Stimulated activated CD4-positive, alpha-beta T cell treated with anti-CD3 and anti-CD28 coated beads, Interleukin-1b, Interleukin-23, amount 100 ng/mL, for 4 hours (primary cell): Measurements from ENCODE around the gene TMED8.
"Not testable (repeated sequence)": the region's sequence is repeated elsewhere in the genome, so short reads cannot be mapped to it uniquely, and the experiment has no call there.

Experiments
- DNase-seq, 2 donors: peaks; one replicate each; pipeline ENCODE4 v3.0.0-alpha.2; 2020; ENCODE audit warnings: low read depth in 2 of 2

Gene TMED8

GRCh38 chr14:77359626-77360025 is 17.3 kb downstream of the TMED8 start:
- no peak for DNase-seq

DNA sequence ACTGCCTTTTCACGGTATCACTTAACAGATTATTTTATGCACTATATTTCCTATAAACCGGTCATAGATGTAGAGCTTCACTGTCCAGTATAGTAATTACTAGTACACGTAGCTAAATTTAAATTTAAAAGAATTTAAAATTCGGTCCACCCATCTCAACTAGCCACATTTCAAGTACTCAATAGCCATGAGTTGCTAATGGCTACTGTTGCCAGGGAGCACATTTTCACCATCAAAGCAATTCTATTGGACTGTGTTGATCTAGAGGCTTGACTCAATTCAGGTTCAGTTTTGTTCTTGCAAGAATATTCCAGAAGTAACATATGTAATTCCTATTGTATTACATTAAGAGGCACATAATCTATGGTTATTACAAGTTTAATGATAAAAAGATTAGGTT is 20.0 kb downstream of the TMED8 start:
- no peak for DNase-seq

DNA sequence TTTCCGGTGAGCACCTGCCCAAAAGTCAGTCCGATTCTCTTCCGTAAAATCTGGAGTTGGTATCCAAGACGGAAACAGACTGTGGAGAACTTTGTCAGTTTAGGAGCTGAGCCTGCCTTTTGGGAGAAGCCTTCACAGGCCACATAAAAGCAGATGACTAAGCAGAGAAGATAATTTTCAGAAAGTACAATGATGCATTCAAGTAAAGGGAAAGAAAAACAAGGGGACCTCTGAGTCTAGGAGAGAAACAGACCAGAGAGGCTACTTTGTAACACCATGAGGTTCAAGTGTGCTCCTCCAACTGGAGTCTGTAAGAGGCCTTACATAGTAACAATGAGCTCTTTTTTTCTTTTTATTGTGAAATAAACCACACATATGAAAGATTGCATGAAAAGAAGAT is 21.1 kb downstream of the TMED8 start:
- no peak for DNase-seq

DNA sequence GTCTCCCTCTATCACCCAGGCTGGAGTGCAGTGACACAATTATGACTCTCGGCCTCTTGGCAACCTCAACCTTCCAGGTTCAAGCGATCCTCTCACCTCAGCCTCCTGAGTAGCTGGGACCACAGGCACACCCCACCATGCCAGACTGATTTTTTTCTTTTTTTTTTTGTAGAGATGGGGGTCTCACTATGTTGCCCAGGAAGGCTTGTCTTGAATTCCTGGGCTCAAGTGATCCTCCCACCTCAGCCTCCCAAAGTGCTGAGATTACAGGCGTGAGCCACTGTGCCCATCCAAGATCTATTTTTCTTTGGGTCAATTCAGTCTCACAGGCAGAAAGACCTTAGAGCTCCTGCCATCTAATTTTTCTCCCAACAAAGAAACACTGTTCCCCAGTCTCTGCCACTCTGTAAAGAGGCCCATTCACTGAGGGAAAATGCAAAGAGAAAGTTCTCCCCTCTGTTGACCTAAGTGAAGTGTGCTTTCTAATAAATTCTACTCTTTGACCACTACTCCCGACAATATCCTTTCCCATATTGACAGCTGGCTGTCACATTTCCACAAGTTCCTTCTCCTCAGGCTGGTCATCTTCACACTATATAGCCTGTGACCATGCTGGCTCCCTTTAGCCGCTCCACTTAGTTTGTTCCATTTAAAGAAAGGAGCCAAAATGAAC is 23.3 kb downstream of the TMED8 start:
- no peak for DNase-seq

DNA sequence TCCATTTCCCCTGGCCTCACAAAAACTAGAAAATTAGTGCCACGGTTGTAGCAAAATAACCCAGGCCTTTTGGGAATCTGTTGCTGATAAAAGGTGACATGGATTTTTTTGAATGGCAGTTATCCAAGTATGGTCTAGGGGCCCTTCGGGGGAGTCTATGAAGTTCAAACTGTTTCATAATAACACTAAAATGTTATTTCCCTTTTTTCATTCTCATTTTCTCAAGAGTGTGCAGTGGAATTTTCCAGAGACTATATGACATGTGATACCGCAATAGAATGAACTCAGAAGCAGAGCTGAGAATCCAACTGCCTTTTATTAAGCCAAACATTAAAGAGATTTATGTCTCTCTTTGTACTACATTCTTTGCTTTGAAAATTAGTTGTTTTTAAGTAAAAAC is 29.1 kb downstream of the TMED8 start:
- no peak for DNase-seq

DNA sequence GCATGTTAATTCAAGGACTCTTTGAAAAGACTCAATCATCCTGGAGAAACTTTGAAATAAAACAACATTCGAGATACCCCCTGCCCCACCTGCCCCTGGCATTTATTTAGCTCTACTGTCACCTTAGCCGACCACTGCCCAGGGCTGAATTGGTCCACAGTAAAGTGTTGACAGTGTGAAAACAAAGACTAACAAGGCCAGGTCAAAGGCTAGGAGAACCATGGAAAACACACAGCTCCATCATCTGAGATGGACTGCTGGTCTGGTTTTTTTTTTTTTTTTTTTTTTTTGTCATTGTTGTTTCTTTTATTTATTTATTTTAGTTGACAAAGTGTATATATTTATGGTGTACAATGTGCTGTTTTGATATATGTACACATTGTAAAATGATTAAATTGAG is 30.4 kb downstream of the TMED8 start:
- no peak for DNase-seq

DNA sequence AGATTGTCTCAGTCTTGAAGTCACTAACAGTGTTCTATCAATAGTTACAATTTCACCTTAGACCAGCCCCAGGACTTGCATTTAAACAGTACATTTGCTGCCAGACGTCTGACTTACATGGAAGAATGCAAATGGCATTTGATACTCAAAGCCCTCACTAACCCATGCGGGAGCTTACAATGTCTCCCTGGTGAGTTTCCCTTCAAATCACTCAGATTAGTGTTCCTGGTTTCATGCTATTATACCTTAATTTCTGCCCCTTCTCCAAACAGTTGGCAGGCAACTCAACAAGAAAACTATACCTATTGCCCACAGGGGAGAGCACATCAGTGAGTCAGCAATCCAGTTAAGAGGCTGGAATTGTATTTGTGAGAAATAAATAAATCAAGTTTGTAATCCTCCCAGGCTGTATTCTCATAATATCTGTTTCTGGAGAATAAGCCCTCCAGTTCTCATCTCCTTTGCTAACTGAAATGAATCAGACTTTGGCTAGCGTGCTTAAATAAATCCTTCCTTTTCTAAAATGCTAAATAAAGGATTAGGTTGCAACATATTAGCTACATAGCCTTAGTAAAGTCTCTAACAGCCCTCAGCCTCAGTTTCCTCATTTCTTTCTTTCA is 32.4 kb downstream of the TMED8 start:
- DNase-seq, result no peak

DNA sequence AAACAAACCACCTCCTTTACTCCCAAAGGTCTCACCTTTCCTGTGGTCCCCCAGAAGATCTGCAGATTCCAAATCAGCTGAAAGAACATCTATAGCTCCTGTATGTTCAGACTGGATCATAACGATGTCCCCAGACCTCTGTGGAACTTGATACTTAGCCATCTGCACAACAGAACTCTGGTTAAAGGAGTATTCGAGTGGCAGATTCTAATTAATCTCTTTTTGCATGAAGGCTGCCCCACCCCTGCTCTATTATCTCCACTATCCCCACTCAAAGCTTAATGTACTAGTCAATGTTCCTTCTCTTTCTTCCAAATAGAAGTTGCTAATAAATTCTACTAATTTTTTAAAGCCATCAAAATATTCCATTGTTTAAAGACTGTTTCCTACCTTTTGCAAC is 33.2 kb downstream of the TMED8 start:
- DNase-seq, result no peak

DNA sequence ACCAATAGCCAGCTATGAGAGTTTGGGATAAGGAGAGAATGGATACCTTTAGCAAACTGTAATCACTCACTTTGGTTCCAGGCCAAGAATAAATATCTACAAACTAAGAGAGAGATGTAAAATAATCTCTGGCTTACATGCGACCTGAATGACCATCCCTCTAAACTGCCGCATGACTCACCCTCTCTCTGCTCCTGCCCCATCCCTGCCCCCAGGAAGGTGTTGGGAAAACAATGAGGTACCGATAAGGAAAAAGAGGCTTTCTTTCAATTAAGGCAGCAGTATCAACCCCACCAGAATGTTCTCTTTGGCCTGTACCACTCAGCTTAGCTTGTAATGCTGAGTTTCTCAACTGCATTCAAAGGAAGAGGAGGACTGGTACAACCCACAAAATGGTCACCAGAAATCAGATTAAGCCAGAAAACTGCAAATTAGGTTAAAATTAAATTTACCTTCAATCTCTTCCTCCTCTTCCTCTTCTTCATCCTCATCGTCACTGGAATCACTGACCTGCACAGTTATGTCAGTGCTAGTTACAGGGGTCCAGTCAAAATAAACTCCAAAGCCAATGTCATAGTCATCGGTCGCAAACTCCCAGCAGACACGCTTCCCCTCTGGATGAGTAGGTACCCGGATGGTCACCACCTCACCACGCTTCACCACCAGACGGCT is 34.0 kb downstream of the TMED8 start:
- no peak for DNase-seq

DNA sequence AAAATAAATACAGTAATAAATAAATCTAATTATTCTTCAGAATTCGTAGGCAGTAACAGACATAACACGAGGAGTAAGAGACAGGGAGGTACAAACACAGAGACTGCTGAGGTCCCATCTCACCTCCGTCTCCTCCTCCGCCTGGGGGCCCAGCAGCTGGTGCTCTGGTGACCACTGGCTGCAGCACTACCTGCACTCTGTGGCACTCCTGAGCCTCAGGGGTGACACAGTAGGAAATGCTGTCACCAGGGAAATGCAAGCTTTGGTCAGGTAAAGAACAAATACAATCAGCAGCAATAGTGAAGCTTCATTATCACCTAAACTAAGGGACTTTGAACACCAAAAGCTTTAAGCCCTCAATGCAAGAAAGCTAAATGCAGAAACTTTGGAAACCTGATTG is 36.5 kb downstream of the TMED8 start:
- no peak for DNase-seq

GRCh38 chr14:77339407-77339806 is 37.5 kb downstream of the TMED8 start:
- DNase-seq, result no peak

DNA sequence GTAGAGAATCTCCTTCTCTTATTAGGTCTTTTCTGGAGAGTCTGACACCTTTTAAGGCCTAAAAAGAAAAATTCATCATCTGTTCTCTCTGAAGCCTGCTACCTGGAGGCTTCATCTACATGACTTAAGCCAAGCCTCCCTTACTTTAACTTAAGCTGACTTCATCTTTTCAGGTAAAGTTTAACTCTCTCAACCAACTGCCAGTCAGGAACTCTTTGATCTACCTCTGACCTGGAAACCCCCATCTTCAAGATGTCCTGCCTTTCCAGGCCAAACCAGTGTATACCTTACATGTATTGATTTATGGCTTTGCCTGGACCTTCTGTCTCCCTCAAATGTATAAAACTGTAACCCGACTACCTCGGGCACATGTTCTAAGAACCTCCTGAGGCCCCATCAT is 38.6 kb downstream of the TMED8 start:
- DNase-seq, result no peak

DNA sequence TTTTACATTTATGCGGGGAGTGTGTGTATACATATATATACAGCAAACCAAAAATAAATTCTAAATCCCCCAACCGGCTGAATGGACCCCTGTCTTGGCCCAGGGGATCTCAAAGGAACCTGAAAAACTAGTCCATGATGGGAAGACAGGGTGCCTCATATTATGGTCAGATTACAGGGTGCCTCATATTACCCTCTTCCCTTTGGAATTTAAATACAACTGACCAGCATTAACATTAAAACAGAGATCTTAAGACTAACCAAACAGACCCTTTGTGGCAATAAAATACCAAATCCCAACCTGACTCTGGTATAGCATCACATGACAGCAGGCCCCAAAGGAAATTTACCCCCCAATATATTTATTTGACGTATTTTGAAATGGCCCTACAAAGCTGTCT is 39.0 kb downstream of the TMED8 start:
- no peak for DNase-seq

DNA sequence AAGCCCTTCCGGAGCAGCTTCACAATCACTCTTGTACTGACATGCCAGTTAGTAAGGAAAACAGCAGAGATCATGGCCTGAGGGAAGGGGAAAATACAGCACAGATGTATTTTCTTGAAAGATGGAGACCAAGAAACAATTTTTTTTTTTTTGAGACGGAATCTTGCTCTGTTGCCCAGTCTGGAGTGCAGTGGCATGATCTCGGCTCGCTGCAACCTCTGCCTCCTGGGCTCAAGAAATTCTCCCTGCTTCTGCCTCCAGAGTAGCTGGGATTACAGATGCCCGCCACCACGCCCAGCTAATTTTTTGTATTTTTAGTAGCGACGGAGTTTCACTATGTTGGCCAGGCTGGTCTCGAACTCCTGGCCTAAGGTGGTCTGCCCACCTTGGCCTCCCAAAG is 39.6 kb downstream of the TMED8 start:
- not testable (repeated sequence) for DNase-seq

DNA sequence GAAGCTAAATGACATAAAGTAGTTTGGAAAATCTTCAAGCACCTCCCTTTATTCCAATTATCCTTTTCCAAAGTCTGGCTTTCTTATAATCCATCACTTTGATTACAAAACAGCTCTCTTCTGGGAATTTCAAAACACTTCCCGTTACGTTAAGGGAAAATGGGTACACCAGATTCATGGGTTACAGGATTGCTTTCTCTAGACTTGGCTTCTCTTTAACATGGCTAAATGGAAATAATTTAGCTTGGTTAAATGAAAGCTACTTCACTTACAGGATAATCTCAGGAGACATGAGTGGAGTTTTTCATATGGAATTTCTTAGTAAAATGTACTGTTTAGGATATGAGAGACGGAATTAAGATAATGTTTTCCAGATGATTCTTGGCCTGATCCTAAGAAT is 41.3 kb downstream of the TMED8 start:
- DNase-seq, result no peak

DNA sequence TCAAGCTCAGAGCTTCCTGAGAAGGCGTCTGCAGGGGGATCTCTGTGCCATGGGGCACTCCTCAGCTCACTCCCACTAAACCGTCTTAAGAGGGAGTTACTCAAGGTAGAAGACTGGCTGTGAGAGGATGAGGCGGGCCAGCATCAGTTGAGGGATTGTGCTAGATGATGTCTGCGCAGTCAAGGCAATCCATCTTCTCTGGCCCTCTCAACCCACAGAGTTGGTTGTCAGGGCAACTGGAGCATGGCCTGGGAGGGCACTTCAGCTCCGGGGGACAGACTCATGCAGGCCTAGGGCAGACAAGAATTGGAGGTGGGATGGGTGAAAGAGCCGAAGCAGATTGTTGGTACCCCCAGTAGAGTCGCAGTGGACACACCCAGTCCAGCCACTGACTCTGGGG is 47.0 kb downstream of the TMED8 start:
- no peak for DNase-seq

- DNase-seq, result no peak
Measured at GRCh38 chr14:77327111-77327510, 49.8 kb downstream of the TMED8 start.

GRCh38 chr14:77325746-77326094 is 51.2 kb downstream of the TMED8 start:
- DNase-seq, result no peak

DNA sequence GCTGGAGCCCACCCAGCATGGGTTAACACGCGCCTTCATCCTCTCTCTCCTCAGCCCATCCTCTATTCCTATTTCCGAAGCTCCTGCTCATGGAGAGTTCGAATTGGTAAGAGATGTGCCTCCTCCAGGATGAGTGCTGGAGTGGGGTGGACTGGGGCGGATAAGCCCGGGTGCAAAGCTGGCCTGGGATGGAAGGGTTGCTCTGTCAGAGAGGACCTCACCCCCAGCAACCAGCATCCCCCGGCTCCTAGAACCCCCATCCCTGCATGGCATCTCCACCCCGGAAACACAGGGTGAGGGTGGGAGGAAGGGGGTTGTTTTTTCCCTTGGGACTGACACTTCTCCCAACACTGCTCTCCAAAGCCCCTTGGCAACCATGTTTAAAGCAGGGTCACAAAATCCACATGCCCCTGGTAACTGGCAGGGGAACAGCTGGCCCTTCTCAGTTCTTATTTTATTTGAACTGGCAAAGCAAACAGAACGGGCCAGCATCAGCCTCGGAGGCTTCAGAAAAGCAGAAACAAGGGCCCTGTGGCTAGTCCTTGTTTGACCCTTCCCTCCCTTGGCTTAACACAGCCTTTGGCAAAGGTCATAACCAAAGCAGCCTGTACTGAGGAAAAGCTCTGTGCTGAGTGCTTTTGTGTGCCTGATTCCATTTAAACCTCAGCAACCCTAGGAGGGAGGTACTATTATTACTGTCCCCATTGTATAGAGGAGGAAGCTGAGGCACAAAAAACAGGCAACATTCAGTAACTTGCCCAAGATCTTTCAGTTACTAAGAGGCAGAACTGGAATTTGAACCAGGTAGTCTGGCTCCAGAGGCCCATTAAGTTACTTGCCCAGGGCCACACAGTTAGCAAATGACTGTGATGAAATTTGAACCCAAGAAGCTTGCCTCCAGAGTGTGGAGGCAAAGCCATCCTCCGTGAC is 51.8 kb downstream of the TMED8 start:
- no peak for DNase-seq

GRCh38 chr14:77324289-77324688 is 52.6 kb downstream of the TMED8 start:
- DNase-seq, result no peak

GRCh38 chr14:77323571-77323970 is 53.3 kb downstream of the TMED8 start:
- no peak for DNase-seq

- no peak for DNase-seq
Measured at GRCh38 chr14:77322951-77323350, 53.9 kb downstream of the TMED8 start.
